H1 (cell line): Measurements from ENCODE around the gene BRK1.

Source experiments
- BRCA1 ChIP-seq: IDR thresholded peaks from 2 replicates; pipeline ENCODE4 v1.6.1; 2012; ENCODE audit warnings: low read depth, low read length, improper control_type of control experiment
- CTCF ChIP-seq, 3 experiments: IDR thresholded peaks; 1 replicate in 2 of 3; 2 replicates in 1 of 3; pipeline versions ENCODE4 v1.5.1 to v1.6.1; 2011; ENCODE audit warnings: low read length in 3 of 3, mild to moderate bottlenecking in 3 of 3, inconsistent platforms in 2 of 3, low read depth in 1 of 3, moderate library complexity in 1 of 3; ENCODE audit not compliant: insufficient read depth in 1 of 3; ENCODE audit errors: control extremely low read depth in 1 of 3
- EP300 ChIP-seq, 2 experiments: IDR thresholded peaks; 1 replicate in 1 of 2; 2 replicates in 1 of 2; pipeline ENCODE4 v1.6.1; 2011 to 2012; ENCODE audit warnings: low read depth in 2 of 2, low read length in 2 of 2, mild to moderate bottlenecking in 2 of 2, borderline replicate concordance in 1 of 2, inconsistent platforms in 1 of 2, moderate library complexity in 1 of 2
- EZH2 ChIP-seq: fragments of 200-600 bp; sonication (generic); IDR thresholded peaks from 2 replicates; pipeline ENCODE4 v1.7.1; 2012; ENCODE audit warnings: low read depth, mild to moderate bottlenecking, moderate library complexity, low read length, inconsistent platforms; ENCODE audit not compliant: severe bottlenecking
- GTF2F1 ChIP-seq: IDR thresholded peaks from 2 replicates; pipeline ENCODE4 v1.6.1; 2012; ENCODE audit warnings: low read depth, low read length, improper control_type of control experiment, borderline replicate concordance
- HDAC2 ChIP-seq, 2 experiments: fragments of 300-600 bp in 1 of 2; sonication (generic) in 1 of 2; IDR thresholded peaks; 2 replicates each; pipeline ENCODE4 v1.6.1; 2011 to 2012; ENCODE audit warnings: low read depth in 2 of 2, low read length in 2 of 2, mild to moderate bottlenecking in 2 of 2, moderate library complexity in 2 of 2, borderline replicate concordance in 1 of 2, inconsistent platforms in 1 of 2
- NANOG ChIP-seq: IDR thresholded peaks from 2 replicates; pipeline ENCODE4 v1.6.1; 2011; ENCODE audit warnings: low read length, low read depth, mild to moderate bottlenecking, inconsistent platforms; ENCODE audit not compliant: insufficient read depth, poor library complexity, severe bottlenecking
- POLR2A ChIP-seq, 2 experiments: IDR thresholded peaks; 1 replicate in 1 of 2; 2 replicates in 1 of 2; pipeline ENCODE4 v1.6.1; 2011; ENCODE audit warnings: low read depth in 2 of 2, low read length in 2 of 2, mild to moderate bottlenecking in 2 of 2; ENCODE audit errors: control extremely low read depth in 1 of 2
- POLR2AphosphoS5 ChIP-seq: IDR thresholded peaks from 2 replicates; pipeline ENCODE4 v1.6.1; 2011; ENCODE audit warnings: low read depth, low read length
- RXRA ChIP-seq: IDR thresholded peaks from 2 replicates; pipeline ENCODE4 v1.6.1; 2011; ENCODE audit warnings: low read depth, mild to moderate bottlenecking, low read length, moderate library complexity; ENCODE audit not compliant: insufficient read depth
- TCF12 ChIP-seq: IDR thresholded peaks from 2 replicates; pipeline ENCODE4 v1.6.1; 2011; ENCODE audit warnings: low read depth, mild to moderate bottlenecking, low read length

- TF ChIP-seq POLR2A (IDR thresholded peaks at IDR 0.05; ENCODE audit: control extremely low read depth in 1 of 2, low read depth in 2 of 2, low read length in 2 of 2) (no peak), CTCF (IDR thresholded peaks at IDR 0.05; ENCODE audit: control extremely low read depth in 1 of 3, insufficient read depth in 1 of 3, low read depth in 1 of 3, low read length in 3 of 3) (no peak), EZH2 (no peak), HDAC2 (IDR thresholded peaks at IDR 0.05; ENCODE audit: borderline replicate concordance in 1 of 2, low read depth in 2 of 2, low read length in 2 of 2) (no peak), TCF12 (no peak), BRCA1 (no peak), POLR2AphosphoS5 (no peak), RXRA (no peak), EP300 (IDR thresholded peaks at IDR 0.05; ENCODE audit: borderline replicate concordance in 1 of 2, low read depth in 2 of 2, low read length in 2 of 2) (no peak), GTF2F1 (no peak), NANOG (no peak)
Measured at GRCh38 chr3:10106919-10107318, 8.6 kb upstream of the BRK1 start.
